HG02588 (cell line): ENCODE data around the gene HDAC4.
"Not testable (repeated sequence)": the region's sequence is repeated elsewhere in the genome, so short reads cannot be mapped to it uniquely, and the experiment has no call there.

ENCODE experiments used
- ATAC-seq: cut with Tn5 transposase; IDR thresholded peaks from one replicate; pipeline ENCODE4 v1.9.1; 2021; ENCODE audit warnings: mild to moderate bottlenecking, moderate library complexity; ENCODE audit not compliant: unreplicated experiment

Gene HDAC4

GRCh38 chr2:239079671-239080294 is 321.0 kb downstream of the HDAC4 start:
- no peak for ATAC-seq

GRCh38 chr2:239078128-239078924 is 322.5 kb downstream of the HDAC4 start:
- ATAC-seq: no peak

DNA sequence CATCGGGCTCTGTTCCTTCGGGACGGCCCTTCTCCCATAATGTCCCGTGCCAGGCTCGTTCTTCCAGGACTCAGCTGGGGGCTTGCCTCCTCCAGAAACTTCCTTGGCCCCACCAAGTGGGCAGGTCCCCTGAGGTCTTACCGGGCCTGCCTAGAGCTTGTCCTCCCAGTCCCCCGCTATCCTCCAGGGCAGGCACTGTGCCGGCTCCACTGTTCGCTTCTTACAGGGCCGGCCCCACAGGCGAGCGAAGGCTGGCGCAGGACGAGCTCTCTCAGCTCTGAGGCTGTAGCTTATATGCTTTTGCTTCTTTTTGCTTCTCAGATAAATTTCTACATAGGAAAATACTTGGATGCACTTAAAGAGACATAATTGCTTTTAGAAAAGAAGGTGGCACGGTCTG is 323.6 kb downstream of the HDAC4 start:
- ATAC-seq: no peak

GRCh38 chr2:239075918-239076758 is 324.7 kb downstream of the HDAC4 start:
- no peak for ATAC-seq

GRCh38 chr2:239073745-239074530 is 326.9 kb downstream of the HDAC4 start:
- ATAC-seq: no peak

GRCh38 chr2:239073270-239073669 is 327.6 kb downstream of the HDAC4 start:
- ATAC-seq: no peak

DNA sequence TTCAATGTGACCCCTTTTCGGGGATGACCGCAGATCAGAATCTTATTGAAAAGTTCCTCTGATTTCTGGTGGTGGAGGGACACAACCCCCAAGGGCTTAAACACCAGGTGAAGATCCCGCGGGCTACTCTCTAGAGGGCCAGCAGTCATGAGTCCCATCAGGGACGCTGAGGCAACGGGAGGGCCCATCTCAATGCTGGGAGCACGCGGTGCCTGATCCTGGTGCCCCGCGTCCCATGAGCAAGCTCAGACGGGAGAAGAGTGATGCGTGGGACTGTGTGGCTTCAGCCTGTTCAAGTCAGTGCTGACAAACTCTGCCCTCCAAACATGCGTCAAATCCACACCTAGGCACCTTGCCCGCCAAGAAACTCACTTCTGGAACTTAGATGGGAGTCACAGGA is 328.0 kb downstream of the HDAC4 start:
- no peak for ATAC-seq

- no peak for ATAC-seq
Observed at GRCh38 chr2:239070466-239070865, 330.4 kb downstream of the HDAC4 start.

DNA sequence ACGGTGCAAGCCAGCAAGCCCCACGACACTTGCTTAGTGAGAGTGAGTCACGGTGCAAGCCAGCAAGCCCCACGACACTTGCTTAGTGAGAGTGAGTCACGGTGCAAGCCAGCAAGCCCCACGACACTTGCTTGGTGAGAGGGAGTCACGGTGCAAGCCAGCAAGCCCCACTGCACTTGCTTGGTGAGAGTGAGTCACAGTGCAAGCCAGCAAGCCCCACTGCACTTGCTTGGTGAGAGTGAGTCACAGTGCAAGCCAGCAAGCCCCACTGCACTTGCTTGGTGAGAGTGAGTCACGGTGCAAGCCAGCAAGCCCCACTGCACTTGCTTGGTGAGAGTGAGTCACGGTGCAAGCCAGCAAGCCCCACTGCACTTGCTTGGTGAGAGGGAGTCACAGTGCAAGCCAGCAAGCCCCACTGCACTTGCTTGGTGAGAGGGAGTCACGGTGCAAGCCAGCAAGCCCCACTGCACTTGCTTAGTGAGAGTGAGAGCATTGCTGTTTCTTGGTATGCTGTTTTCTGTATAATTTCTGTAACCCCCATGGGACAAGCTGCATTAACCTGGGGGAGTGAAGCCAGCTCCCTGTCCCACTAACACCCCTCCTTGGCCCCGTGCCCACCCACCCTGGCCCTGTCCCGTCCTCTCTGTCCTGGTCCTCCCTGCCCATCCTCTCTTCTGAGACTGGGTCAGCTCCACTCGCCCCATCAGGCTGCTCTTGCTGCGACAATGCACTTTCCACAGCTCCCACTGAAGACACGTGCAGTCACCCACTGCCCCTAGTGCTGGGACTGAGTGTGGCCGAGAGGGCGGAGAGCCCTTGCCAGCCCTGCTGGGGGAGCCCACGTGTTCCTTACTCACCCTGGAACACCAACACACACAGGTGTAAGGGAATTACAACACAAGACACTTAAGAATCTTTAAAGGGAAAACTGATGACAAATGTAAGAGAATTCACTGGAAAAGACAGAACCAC is 331.2 kb downstream of the HDAC4 start:
- ATAC-seq: not testable (repeated sequence)

GRCh38 chr2:239068411-239068810 is 332.4 kb downstream of the HDAC4 start:
- ATAC-seq: no peak

DNA sequence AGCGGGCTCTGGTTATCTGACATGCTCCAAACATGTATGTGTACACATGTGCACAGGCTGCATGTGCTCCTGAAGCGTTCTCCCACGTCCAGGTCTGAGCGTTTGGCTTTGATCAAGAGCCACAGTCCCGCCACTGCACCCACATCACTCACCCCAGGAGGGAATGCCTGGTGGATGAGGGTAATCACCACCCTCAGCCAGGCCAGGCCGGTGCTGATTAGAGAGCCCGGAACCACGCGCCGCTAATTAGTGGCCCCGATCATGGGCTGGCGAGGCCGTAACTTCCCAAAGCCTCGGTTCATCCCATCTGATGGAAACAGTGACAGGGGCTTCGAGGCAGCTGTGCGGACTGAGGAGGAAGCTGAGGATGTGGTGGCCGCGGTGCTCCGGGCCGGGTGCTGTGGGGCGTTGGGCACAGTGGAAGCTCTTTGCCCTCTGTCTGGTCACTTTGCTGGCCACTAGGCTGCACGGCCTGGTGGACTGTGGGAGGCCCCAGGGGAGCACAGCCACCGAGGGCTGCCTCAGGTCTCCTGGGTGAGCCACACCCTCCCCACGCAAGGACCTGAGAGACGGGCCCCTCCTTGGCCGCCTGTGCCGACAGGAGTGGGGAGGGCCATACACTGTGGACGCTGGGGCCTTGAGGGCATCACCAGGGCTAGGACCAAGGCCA is 333.5 kb downstream of the HDAC4 start:
- no peak for ATAC-seq

DNA sequence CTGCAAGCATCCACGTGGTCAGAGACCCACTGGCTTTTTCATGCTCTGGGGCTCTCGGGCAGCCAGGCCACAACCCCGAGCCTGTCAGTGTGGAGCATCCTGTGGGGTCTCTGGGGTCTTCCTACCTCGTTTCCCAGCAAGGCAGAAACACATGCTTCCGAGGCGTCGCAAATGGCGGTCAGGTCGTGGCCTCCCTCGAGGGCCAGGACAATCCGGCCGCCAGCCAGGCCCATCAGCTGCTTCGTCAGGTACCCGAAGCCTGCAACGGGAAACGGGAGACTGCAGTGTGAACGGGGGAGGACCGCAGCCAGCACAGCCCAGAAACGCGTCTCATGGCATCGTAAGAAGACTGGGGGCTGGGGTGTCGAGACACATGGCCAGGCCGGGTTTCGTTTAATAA is 334.2 kb downstream of the HDAC4 start:
- no peak for ATAC-seq

DNA sequence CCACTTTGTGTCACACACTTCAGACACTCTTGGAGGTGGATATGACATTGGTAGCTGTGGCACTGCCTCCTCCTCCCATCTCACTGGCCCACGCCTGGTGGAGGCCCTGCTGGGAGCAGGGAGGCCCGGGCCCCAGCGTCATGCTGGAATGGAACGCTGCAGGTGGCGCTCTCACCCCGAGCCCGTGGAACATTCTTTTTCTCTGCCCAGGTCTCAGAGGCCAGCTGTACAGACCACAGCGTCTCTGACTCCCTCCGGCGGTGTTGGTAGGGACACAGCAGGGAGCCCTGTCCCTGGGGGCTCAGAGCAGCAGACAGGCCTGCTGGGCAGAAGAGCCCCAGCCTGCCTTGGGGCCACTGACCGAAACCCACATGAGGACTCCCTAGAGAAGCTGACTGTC is 334.9 kb downstream of the HDAC4 start:
- no peak for ATAC-seq

GRCh38 chr2:239065537-239065936 is 335.3 kb downstream of the HDAC4 start:
- ATAC-seq: no peak

GRCh38 chr2:239064891-239065290 is 335.9 kb downstream of the HDAC4 start:
- no peak for ATAC-seq

GRCh38 chr2:239064253-239064652 is 336.6 kb downstream of the HDAC4 start:
- ATAC-seq: no peak

DNA sequence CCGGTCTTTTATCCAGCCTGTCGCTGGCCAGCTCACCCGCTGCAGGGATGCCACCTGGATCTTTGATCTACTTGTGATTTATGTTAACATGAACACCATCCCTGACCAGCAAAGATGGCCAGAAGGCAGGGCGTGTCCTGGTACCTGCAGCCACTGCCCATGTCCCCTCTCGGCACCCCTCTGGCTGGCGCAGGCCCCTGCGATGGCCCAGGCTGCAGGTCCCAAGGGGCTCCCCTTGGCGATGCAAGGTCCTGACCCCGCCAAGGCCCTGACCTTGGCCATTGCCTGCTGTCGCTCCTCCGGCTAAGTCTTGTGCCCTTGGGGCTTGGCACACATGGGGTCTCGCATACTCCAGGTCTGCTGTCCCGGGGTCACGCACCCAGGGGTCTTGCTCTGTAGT is 338.1 kb downstream of the HDAC4 start:
- no peak for ATAC-seq

DNA sequence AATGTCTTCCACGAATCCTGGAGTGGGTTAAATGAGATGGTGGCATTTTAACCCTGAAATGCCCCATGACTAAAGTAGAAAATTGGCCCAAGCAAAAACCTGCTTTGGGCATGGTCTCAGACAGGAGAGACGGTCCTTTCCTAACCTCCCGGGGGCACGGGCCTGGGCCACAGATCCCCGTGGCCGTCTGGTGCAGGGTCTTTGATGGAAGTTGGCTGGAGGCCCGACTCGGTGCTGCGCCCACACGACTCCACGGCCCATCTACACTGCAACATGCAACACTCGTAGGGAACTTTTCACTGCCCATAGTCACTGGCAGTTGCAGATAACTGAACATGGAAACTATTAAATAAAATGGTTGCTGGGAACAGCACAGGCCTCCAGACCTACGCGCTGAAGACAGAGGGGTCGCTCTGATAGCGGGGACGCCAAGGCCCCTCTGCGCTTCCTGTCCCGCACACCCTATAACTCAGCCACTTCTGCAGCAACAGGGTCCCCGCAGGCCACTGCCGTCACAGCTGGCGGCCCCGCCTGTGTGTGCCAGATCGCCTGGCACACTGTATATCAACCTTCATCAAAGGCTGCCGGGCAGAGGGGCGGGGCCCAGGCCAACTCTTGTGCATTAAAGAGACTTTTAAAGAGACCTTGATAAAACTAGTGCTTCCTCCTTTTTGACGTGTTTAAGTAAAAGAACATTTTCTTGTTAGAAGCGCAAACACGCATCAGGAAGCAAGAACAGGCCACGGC is 338.8 kb downstream of the HDAC4 start:
- no peak for ATAC-seq
